Measurements from ENCODE around the gene ZDHHC16. TPM values are rescaled to one million over a fixed set of nuclear protein-coding genes. Genes with fewer than 3 reads are reported as not detected.

ZDHHC16 gene
- polyA plus RNA-seq, 2 donors, result 18.1 to 20.5 TPM

GRCh38 chr10:97483921-97484320, 37.9 kb downstream of the ZDHHC16 start:
- H3K4me3 ChIP-seq (ENCODE audit: low read depth in 1 of 2, low read length in 2 of 2), result no peak overlapping the region
- peaks cover 0 to 7% of the 10 kb centered on the region in 2 donors for H3K36me3 ChIP-seq (ENCODE audit: control insufficient read depth in 2 of 2, insufficient read depth in 2 of 2, low read length in 1 of 2)
- H3K9me3 ChIP-seq (ENCODE audit: control insufficient read depth in 2 of 2, insufficient read depth in 1 of 2, low read depth in 1 of 2, low read length in 1 of 2), result no peaks in the 10 kb centered on the region
- peak overlapping the region in 1 of 2 donors; percentile 22 for H3K27ac ChIP-seq (ENCODE audit: low read depth in 2 of 2, low read length in 1 of 2)
- 88 to 93% methylated on average over 1 of the region's 1 CpG for WGBS, 2 donors
- no peaks in the 10 kb centered on the region for H3K27me3 ChIP-seq (ENCODE audit: control insufficient read depth in 1 of 2, insufficient read depth in 2 of 2, low read length in 2 of 2)
- peaks cover 0 to 4% of the 10 kb centered on the region in 2 donors for H3K4me1 ChIP-seq (ENCODE audit: control insufficient read depth in 2 of 2, insufficient read depth in 2 of 2, low read length in 1 of 2)

- no peaks in the 10 kb centered on the region for H3K27me3 ChIP-seq (ENCODE audit: control insufficient read depth in 1 of 2, insufficient read depth in 2 of 2, low read length in 2 of 2)
- peaks cover 0 to under 1% of the 10 kb centered on the region in 2 donors for H3K4me1 ChIP-seq (ENCODE audit: control insufficient read depth in 2 of 2, insufficient read depth in 2 of 2, low read length in 1 of 2)
- H3K9me3 ChIP-seq (ENCODE audit: control insufficient read depth in 2 of 2, insufficient read depth in 1 of 2, low read depth in 1 of 2, low read length in 1 of 2), result no peaks in the 10 kb centered on the region
- no peak overlapping the region for H3K4me3 ChIP-seq (ENCODE audit: low read depth in 1 of 2, low read length in 2 of 2)
- no peak overlapping the region for H3K27ac ChIP-seq (ENCODE audit: low read depth in 2 of 2, low read length in 1 of 2)
- whole genome bisulfite sequencing, 2 donors, result 92 to 94% methylated on average over 4 of the region's 4 CpGs
- H3K36me3 ChIP-seq (ENCODE audit: control insufficient read depth in 2 of 2, insufficient read depth in 2 of 2, low read length in 1 of 2), result peaks cover 0 to under 1% of the 10 kb centered on the region in 2 donors
These were observed 39.8 kb downstream of the ZDHHC16 start for GRCh38 chr10:97485647-97486281.

- Histone ChIP-seq H3K27me3 (ENCODE audit: control insufficient read depth in 1 of 2, insufficient read depth in 2 of 2, low read length in 2 of 2) (no peaks in the 10 kb centered on the region), H3K4me1 (ENCODE audit: control insufficient read depth in 2 of 2, insufficient read depth in 2 of 2, low read length in 1 of 2) (peaks cover 0 to 4% of the 10 kb centered on the region in 2 donors), H3K36me3 (ENCODE audit: control insufficient read depth in 2 of 2, insufficient read depth in 2 of 2, low read length in 1 of 2) (no peaks in the 10 kb centered on the region), H3K9me3 (ENCODE audit: control insufficient read depth in 2 of 2, insufficient read depth in 1 of 2, low read depth in 1 of 2, low read length in 1 of 2) (no peaks in the 10 kb centered on the region), H3K27ac (ENCODE audit: low read depth in 2 of 2, low read length in 1 of 2) (no peak overlapping the region), H3K4me3 (ENCODE audit: low read depth in 1 of 2, low read length in 2 of 2) (no peak overlapping the region)
- 45 to 64% methylated on average over 2 of the region's 2 CpGs for WGBS, 2 donors
These were observed 44.6 kb downstream of the ZDHHC16 start for GRCh38 chr10:97490592-97490991.

- H3K4me1 ChIP-seq (ENCODE audit: control insufficient read depth in 2 of 2, insufficient read depth in 2 of 2, low read length in 1 of 2), result peaks cover 0 to 6% of the 10 kb centered on the region in 2 donors
- H3K9me3 ChIP-seq (ENCODE audit: control insufficient read depth in 2 of 2, insufficient read depth in 1 of 2, low read depth in 1 of 2, low read length in 1 of 2), result no peaks in the 10 kb centered on the region
- WGBS, 2 donors, result 43 to 47% methylated on average over 2 of the region's 2 CpGs
- H3K27ac ChIP-seq (ENCODE audit: low read depth in 2 of 2, low read length in 1 of 2), result peak overlapping the region in 1 of 2 donors; percentile 4
- H3K27me3 ChIP-seq (ENCODE audit: control insufficient read depth in 1 of 2, insufficient read depth in 2 of 2, low read length in 2 of 2), result no peaks in the 10 kb centered on the region
- no peak overlapping the region for H3K4me3 ChIP-seq (ENCODE audit: low read depth in 1 of 2, low read length in 2 of 2)
- H3K36me3 ChIP-seq (ENCODE audit: control insufficient read depth in 2 of 2, insufficient read depth in 2 of 2, low read length in 1 of 2), result no peaks in the 10 kb centered on the region
These were observed 48.2 kb downstream of the ZDHHC16 start for GRCh38 chr10:97494151-97494550.

GRCh38 chr10:97494863-97495506, 49.0 kb downstream of the ZDHHC16 start:
- Histone ChIP-seq H3K27me3 (ENCODE audit: control insufficient read depth in 1 of 2, insufficient read depth in 2 of 2, low read length in 2 of 2) (no peaks in the 10 kb centered on the region), H3K4me1 (ENCODE audit: control insufficient read depth in 2 of 2, insufficient read depth in 2 of 2, low read length in 1 of 2) (peaks cover 0 to 6% of the 10 kb centered on the region in 2 donors), H3K4me3 (ENCODE audit: low read depth in 1 of 2, low read length in 2 of 2) (no peak overlapping the region), H3K36me3 (ENCODE audit: control insufficient read depth in 2 of 2, insufficient read depth in 2 of 2, low read length in 1 of 2) (no peaks in the 10 kb centered on the region), H3K27ac (ENCODE audit: low read depth in 2 of 2, low read length in 1 of 2) (peak overlapping the region; percentile 1 to 43), H3K9me3 (ENCODE audit: control insufficient read depth in 2 of 2, insufficient read depth in 1 of 2, low read depth in 1 of 2, low read length in 1 of 2) (no peaks in the 10 kb centered on the region)
- 25 to 32% methylated on average over 7 of the region's 7 CpGs for WGBS, 2 donors

- H3K4me1 ChIP-seq (ENCODE audit: control insufficient read depth in 2 of 2, insufficient read depth in 2 of 2, low read length in 1 of 2), result peaks cover 0 to 6% of the 10 kb centered on the region in 2 donors
These were observed 51.6 kb downstream of the ZDHHC16 start for GRCh38 chr10:97497572-97498075.

GRCh38 chr10:97498076-97498840, 52.3 kb downstream of the ZDHHC16 start, which contains the start of gene MMS19:
Gene MMS19, minus strand, starts transcription at chr10:97498422. Its CDS starts 38 bp downstream, at chr10:97498384.
- peaks cover 0 to 6% of the 10 kb centered on the region in 2 donors for H3K4me1 ChIP-seq (ENCODE audit: control insufficient read depth in 2 of 2, insufficient read depth in 2 of 2, low read length in 1 of 2)
- no peaks in the 10 kb centered on the region for H3K27me3 ChIP-seq (ENCODE audit: control insufficient read depth in 1 of 2, insufficient read depth in 2 of 2, low read length in 2 of 2)
- no peaks in the 10 kb centered on the region for H3K9me3 ChIP-seq (ENCODE audit: control insufficient read depth in 2 of 2, insufficient read depth in 1 of 2, low read depth in 1 of 2, low read length in 1 of 2)
- H3K4me3 ChIP-seq (ENCODE audit: low read depth in 1 of 2, low read length in 2 of 2), result peak within 1 kb of the TSS; percentile 74 to 84
- 0 to 1% methylated on average over 63 to 73 of the region's 73 CpGs for WGBS, 2 donors
- peak within 1 kb of the TSS; percentile 86 to 92 for H3K27ac ChIP-seq (ENCODE audit: low read depth in 2 of 2, low read length in 1 of 2)
- H3K36me3 ChIP-seq (ENCODE audit: control insufficient read depth in 2 of 2, insufficient read depth in 2 of 2, low read length in 1 of 2), result no peaks in the 10 kb centered on the region

More at GRCh38 chr10:97497572-97498075, 51.6 kb downstream of the ZDHHC16 start:
- peak overlapping the region; percentile 86 to 92 for H3K27ac ChIP-seq (ENCODE audit: low read depth in 2 of 2, low read length in 1 of 2)
- peak overlapping the region; percentile 74 to 84 for H3K4me3 ChIP-seq (ENCODE audit: low read depth in 1 of 2, low read length in 2 of 2)
- H3K27me3 ChIP-seq (ENCODE audit: control insufficient read depth in 1 of 2, insufficient read depth in 2 of 2, low read length in 2 of 2), result no peaks in the 10 kb centered on the region
- WGBS, 2 donors, result 0% methylated on average over 22 of the region's 22 CpGs
- no peaks in the 10 kb centered on the region for H3K36me3 ChIP-seq (ENCODE audit: control insufficient read depth in 2 of 2, insufficient read depth in 2 of 2, low read length in 1 of 2)
- no peaks in the 10 kb centered on the region for H3K9me3 ChIP-seq (ENCODE audit: control insufficient read depth in 2 of 2, insufficient read depth in 1 of 2, low read depth in 1 of 2, low read length in 1 of 2)

- H3K4me3 ChIP-seq (ENCODE audit: low read depth in 1 of 2, low read length in 2 of 2), result peak within 1 kb of the TSS; percentile 74 to 84
- H3K36me3 ChIP-seq (ENCODE audit: control insufficient read depth in 2 of 2, insufficient read depth in 2 of 2, low read length in 1 of 2), result no peaks in the 10 kb centered on the region
- no peaks in the 10 kb centered on the region for H3K27me3 ChIP-seq (ENCODE audit: control insufficient read depth in 1 of 2, insufficient read depth in 2 of 2, low read length in 2 of 2)
- WGBS, 2 donors, result 1% methylated on average over 50 to 66 of the region's 66 CpGs
- no peaks in the 10 kb centered on the region for H3K9me3 ChIP-seq (ENCODE audit: control insufficient read depth in 2 of 2, insufficient read depth in 1 of 2, low read depth in 1 of 2, low read length in 1 of 2)
- peak within 1 kb of the TSS; percentile 86 to 92 for H3K27ac ChIP-seq (ENCODE audit: low read depth in 2 of 2, low read length in 1 of 2)
- H3K4me1 ChIP-seq (ENCODE audit: control insufficient read depth in 2 of 2, insufficient read depth in 2 of 2, low read length in 1 of 2), result peaks cover 0 to 6% of the 10 kb centered on the region in 2 donors
These were observed 53.0 kb downstream of the ZDHHC16 start, which contains the start of gene UBTD1 for GRCh38 chr10:97498841-97499560. Gene UBTD1, plus strand, starts transcription at chr10:97498924. Its CDS starts 280 bp downstream, at chr10:97499204.
